Measurements from ENCODE around the gene ATP9A.

- TF ChIP-seq CTCF (IDR thresholded peaks at IDR 0.05) (no peak), EZH2 (IDR thresholded peaks at IDR 0.05) (no peak), EZH2phosphoT487 (IDR thresholded peaks at IDR 0.05) (no peak)
These were observed 213.5 kb downstream of the ATP9A start for GRCh38 chr20:51554538-51555165.

Measured in neural progenitor cell (in vitro differentiated cells).